Left cardiac atrium (tissue), 4 donors: Measurements from ENCODE around the gene DHCR24. TPM values are rescaled to one million over a fixed set of nuclear protein-coding genes. Genes with fewer than 3 reads are reported as not detected.
"Not testable (repeated sequence)": the region's sequence is repeated elsewhere in the genome, so short reads cannot be mapped to it uniquely, and the experiment has no call there.

Experiments used
- ATAC-seq, 2 donors: fragments of 200-7000 bp; cut with Tn5 transposase; one replicate each; pipeline ENCODE4 v1.9.1; 2020; ENCODE audit warnings: mild to moderate bottlenecking in 2 of 2, moderate library complexity in 2 of 2
- DNase-seq: peaks from one replicate; pipeline ENCODE4 v3.0.0-alpha.2; 2020
- intact Hi-C, 2 donors: fragments of 100-400 bp; cut with DNase I; formaldehyde crosslinking; loops; one replicate each; pipeline versions ENCODE4 v1.14.1 to v1.15.1; 2022 to 2023
- long read RNA-seq: library from polyadenylated mRNA; unstranded; transcript quantifications from one replicate; pipeline ENCODE4 v2.0.0, GENCODE V29; 2021
- total RNA-seq, 2 donors: library from RNA; stranded (reverse); fragmentation: NEBNext Ultra II Directional; extraction: Animal tissue kit (Norgen Biotek cat#: 25700); gene quantifications; one replicate each; pipeline ENCODE4 v1.2.1, GENCODE V29; 2021
- donor health status: DM: no; HTN: yes; CAD: no.
- donor health status: DM: no; HTN: yes; CAD: no; lungs with severe emphysema.
- donor health status: DM: yes; HTN: yes; CAD: no.
- donor health status: Dilated cardiomyopathy.

DHCR24 gene, protein sequence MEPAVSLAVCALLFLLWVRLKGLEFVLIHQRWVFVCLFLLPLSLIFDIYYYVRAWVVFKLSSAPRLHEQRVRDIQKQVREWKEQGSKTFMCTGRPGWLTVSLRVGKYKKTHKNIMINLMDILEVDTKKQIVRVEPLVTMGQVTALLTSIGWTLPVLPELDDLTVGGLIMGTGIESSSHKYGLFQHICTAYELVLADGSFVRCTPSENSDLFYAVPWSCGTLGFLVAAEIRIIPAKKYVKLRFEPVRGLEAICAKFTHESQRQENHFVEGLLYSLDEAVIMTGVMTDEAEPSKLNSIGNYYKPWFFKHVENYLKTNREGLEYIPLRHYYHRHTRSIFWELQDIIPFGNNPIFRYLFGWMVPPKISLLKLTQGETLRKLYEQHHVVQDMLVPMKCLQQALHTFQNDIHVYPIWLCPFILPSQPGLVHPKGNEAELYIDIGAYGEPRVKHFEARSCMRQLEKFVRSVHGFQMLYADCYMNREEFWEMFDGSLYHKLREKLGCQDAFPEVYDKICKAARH
- total RNA-seq: 10 to 100 TPM; 54.7 to 55.4 TPM
- long read RNA-seq, full-length matches to known transcripts: 22 of 47 reads
- long read RNA-seq, partial matches to known transcripts: 9 of 47 reads
- long read RNA-seq, other reads (novel, unspliced or antisense): 16 of 47 reads

GRCh38 chr1:54886724-54887664 is at the start of gene DHCR24:
DHCR24 (minus strand) TSS chr1:54887195; CDS start chr1:54887119, 76 bp downstream.
- ATAC-seq: peak; percentile 97 to 98
- intact Hi-C loops: loop anchor here in 1 of 2 donors (10.0 kb wide), 1 partner anchor 58 kb away; no protein-coding TSS in a partner anchor
- peak; percentile 88 for DNase-seq

DNA sequence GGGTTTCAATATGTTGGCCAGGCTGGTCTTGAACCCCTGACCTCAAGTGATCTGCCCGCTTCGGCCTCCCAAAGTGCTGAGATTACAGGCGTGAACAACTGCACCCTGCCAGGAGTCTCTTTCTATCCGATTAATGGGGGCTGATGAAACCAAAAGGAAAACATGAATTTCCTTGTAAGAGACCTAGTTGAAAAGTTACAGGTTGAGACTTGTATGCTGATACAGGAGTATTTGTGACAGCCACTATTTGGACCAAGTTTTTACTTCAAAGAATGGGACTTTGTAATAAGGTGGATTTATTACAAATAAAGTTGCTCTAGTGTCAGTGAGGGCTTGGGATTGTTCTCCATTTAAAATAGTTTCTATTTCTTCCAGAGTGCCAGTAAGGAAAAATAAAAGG is 49.8 kb upstream of the DHCR24 start:
- ATAC-seq: no peak
- intact Hi-C loops: no loop called here
- no peak for DNase-seq

- ATAC-seq: peak in 1 of 2 donors; percentile 31
- intact Hi-C loops: no loop called here
- DNase-seq: no peak
These were observed 47.9 kb upstream of the DHCR24 start for GRCh38 chr1:54934869-54935268.

DNA sequence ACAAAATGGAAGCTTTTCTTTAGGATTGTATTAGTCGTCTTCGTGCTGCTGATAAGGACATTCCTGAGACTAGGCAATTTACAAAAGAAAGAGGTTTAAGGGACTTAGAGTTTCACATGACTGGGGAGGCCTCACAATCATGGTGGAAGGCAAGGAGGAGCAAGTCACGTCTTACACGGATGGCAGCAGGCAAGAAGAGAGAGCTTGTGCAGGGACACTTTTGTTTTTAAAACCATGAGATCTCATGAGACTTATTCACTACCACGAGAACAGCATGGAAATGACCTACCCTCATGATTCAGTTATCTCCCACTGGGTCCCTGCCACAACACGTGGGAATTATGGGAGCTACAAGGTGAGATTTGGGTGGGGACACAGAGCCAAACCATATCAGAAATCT is 47.1 kb upstream of the DHCR24 start:
- intact Hi-C loops: not testable (repeated sequence)

GRCh38 chr1:54931275-54931840 is 44.4 kb upstream of the DHCR24 start:
- no peak for ATAC-seq
- intact Hi-C loops: no loop called here
- no peak for DNase-seq

More for the DNA sequence above, 47.1 kb upstream of the DHCR24 start:
- not testable (repeated sequence) for DNase-seq, ATAC-seq

GRCh38 chr1:54929700-54930099 is 42.7 kb upstream of the DHCR24 start:
- DNase-seq: no peak
- no peak for ATAC-seq
- intact Hi-C loops: no loop called here

GRCh38 chr1:54928327-54928726 is 41.3 kb upstream of the DHCR24 start:
- ATAC-seq (peak in 1 of 2 donors; percentile 41), DNase-seq (no peak)
- intact Hi-C loops: no loop called here

DNA sequence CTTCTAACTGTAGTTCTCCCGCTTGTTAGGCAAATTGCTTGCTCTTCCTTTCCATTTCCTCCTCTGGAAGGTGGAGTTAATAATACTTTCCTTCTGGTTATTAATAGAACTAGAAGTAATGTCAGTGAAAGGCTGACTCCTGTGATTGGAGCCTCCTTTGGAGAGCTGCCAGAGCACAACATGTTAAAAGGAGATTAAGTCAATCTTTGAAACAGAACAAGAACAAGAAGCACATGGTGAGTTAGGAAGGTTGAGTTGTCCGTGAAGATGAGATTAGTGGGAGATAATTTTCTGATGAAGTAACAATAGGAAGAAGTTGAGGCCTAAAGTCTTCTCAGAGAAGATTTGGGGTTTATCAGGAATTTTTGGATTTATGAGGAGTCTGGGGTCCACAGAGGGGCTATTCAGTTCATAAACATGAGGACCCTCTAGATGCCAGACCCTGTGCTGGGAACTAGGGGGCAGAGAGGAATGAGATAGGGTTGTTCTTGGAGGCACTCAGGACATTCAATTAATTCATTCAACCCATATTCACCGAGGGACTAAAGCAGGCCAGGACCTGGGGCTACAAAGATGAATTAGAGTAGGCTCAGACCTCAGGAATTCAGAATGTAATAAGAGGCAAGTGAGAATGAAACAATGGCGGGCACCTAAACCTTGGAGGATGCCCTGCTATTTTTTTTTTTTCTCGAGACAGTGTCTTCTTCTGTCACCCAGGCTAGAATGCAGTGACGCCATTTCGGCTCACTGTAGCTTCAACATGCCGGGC is 40.7 kb upstream of the DHCR24 start:
- DNase-seq: peak; percentile 71
- intact Hi-C loops: no loop called here
- peak; percentile 75 for ATAC-seq

DNA sequence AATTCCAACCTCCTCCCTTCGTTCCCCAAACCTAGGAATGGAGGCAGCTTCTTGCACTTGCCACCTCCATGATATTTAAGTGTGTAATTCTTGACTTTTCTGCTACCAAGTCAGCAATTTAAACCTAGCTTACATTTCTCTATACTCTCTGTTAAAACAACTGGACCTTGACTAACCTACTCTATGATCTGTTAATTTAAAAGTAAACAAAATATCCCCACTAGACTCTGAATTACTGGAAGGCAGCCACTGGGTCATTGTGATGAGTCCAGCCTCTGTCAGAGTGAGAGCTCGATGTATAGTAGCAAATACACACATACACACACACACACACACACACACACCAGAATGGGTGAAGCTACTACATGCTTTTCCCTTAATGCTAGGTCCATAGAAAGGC is 40.0 kb upstream of the DHCR24 start:
- no peak for DNase-seq
- peak in 1 of 2 donors; percentile 19 for ATAC-seq
- intact Hi-C loops: no loop called here

DNA sequence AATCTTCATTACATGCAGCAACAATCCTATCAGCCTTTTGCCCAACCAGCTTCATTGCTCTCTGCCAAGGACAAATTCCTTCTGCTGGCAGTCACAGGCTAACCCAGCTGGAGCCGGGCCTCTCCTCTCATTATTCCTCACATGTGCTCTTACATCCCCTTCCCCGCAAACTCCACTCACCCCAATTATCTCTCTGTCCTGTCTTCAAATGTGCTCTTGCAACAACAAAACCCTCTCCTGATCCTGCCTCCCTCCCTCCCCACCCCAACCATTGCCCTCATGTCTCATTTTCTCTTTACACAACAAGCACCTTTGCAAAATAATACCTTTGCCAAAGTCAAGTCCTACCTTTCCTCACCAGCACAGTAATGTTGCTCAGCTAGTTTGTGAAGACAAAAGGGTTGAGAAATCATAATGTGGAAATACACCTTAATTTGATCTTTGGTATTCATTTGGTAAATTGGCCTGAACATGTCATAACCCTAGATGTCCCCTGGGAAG is 36.0 kb upstream of the DHCR24 start:
- intact Hi-C loops: no loop called here
- DNase-seq (peak; percentile 31), ATAC-seq (peak; percentile 69 to 78)

- DNase-seq: no peak
- no peak for ATAC-seq
- intact Hi-C loops: no loop called here
These were observed 35.2 kb upstream of the DHCR24 start for GRCh38 chr1:54922040-54922761.

DNA sequence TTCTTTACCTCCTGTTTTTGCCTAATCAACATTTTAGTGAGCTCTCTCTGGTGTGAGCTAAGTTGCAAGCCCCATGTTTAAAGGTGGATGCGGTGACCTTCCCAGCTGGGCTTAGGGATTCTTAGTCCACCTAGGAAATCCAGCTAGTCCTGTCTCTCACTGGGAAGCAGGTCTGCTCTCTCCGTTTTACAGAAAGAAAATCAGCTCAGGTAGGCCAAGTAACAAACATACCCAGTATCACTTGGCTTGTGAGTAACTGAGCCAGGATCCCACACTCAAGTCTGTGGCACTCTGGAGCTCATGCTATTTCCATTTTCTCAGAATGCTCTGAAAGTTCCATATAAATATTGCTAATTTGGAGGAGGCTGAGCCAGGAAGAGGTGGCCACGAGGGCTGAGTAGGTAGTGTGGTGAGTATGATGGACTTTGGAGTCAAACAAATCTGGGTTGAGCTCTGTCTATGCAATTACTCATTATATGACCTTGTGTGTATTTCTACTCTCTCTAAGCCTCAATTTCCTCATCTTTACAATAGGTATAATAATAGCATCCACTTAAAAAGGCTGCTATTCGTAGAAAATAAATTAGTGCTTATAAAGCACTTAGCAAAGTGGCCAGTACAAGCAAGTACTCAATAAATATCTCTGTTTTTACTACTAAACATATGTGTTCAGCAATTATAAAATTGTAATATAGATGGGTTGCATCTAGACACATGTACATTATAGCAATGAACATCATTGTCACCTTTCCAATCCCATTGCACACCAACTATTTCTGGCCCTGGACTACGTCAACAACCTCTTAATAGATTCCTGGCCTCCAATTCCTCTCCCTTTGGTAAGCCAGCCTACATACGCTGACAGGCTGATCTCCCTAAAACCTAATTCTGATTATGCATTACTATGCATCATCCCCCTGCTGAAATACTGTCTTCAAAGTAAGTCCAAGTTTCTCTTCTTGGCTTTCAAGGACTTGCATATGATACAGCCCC is 32.7 kb upstream of the DHCR24 start:
- ATAC-seq (peak; percentile 65 to 71), DNase-seq (no peak)
- intact Hi-C loops: no loop called here

DNA sequence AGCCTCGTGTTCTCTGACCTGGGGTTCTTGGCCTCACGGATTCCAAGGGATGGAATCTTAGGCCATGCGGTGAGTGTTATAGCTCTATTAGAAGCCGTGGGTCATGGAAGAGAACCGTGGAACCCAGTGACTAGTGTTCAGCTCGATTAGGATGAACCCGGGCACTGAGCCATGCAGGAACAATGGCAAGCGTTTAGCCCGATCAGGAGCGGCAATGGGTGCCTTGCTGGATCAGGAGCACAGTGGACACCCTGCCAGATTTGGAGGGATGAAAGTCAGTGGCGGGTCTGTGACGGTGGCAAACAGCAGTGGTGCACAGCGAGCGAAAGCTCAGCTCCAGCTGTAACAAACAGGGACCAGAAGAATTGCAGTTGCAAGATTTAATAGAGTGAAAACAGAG is 24.1 kb upstream of the DHCR24 start:
- intact Hi-C loops, ATAC-seq, DNase-seq: not testable (repeated sequence)

DNA sequence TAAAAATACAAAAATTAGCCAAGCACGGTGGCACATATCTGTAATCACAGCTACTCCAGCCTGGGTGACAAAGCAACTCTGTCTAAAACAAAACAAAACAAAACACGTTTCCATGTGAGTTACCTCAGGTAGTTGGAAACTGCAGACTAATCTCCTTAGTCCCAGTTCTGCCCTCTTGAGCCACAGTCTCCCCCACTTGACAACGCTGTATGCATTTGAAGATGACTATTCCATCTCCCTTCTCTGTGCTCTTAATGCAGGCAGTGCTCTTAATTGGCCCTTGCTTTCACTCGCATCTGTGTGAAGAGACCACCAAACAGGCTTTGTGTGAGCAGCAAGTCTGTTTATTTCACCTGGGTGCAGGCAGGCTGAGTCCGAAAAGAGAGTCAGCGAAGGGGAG is 19.6 kb upstream of the DHCR24 start:
- no peak for DNase-seq
- ATAC-seq: no peak
- intact Hi-C loops: no loop called here

DNA sequence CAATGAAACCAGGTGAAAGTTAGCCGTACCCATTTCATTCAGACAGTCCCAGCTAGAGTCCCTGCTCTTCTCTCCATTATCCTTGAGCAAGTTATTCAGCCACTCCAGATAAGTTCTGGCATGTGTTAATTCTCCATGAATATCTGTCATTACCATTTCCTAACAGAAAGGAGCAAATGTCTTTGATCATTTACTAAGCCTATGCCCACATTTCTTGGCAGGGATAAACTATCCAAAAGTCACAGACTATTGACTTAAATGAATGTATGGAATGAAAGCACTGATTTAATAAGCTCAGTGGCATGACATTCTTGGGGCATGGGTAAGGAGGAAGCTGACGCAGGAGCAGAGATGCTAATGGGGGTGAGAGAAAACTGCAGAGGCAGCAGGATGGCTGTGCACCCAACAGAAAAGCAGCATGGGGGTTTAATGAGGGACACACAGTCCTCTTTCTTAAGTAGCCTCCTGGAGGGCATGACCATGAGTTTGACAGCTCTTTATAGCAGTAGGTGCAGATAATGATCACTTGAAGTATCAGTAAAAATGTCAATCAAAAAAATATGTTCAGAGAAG is 17.6 kb upstream of the DHCR24 start:
- ATAC-seq: no peak
- intact Hi-C loops: no loop called here

DNA sequence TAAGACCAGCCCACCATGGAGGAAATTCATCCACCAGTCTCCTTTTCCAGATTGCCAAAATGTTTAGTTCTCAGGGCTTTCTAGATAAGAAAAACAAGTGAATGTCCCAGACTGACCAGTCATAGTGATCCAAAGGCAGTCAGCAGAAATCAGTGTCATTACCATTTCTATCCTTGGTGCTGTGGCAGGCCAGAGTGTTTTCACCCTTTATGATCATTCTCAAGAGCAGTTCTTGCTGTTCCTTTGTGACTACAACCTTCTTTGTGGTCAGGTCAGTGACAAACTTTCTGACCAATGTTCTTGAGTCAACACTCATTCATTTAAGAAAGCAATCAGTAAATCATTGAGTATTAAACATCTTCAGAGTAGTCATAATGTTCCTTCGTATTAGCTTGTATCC is 7.3 kb upstream of the DHCR24 start:
- no peak for ATAC-seq
- DNase-seq: no peak
- intact Hi-C loops: no loop called here

More for the DNA sequence above, 17.6 kb upstream of the DHCR24 start:
- no peak for DNase-seq
